Suprapubic skin (tissue), 4 donors: ENCODE data around the gene ITGB1BP2.

Source experiments
- CTCF ChIP-seq, 2 donors: fragments of 200-600 bp in 1 of 2; fragments of 450-650 bp in 1 of 2; sonication (generic) in 1 of 2; IDR thresholded peaks; one replicate each; pipeline ENCODE4 v1.5.1; 2016 to 2019; ENCODE audit warnings: antibody characterized with exemption in 2 of 2, mild to moderate bottlenecking in 1 of 2, moderate library complexity in 1 of 2
- EP300 ChIP-seq: sonication (generic); formaldehyde crosslinking; IDR thresholded peaks from one replicate; pipeline ENCODE4 v1.6.1; 2017; ENCODE audit warnings: antibody characterized with exemption
- POLR2A ChIP-seq, 2 donors: fragments of 450-650 bp; IDR thresholded peaks; one replicate each; pipeline ENCODE4 v1.6.1; 2017; ENCODE audit warnings: antibody characterized with exemption in 2 of 2, mild to moderate bottlenecking in 2 of 2, moderate library complexity in 2 of 2
- POLR2AphosphoS5 ChIP-seq, 3 donors: sonication (generic); formaldehyde crosslinking; IDR thresholded peaks; one replicate each; pipeline ENCODE4 v1.6.1; 2017; ENCODE audit warnings: antibody characterized with exemption in 3 of 3

GRCh38 chrX:71321731-71322130 lies 20.2 kb downstream of the ITGB1BP2 start:
- TF ChIP-seq CTCF (IDR thresholded peaks at IDR 0.05) (no peak), POLR2A (IDR thresholded peaks at IDR 0.05) (no peak), POLR2AphosphoS5 (IDR thresholded peaks at IDR 0.05) (no peak), EP300 (no peak)
